Dendritic cell treated with granulocyte-macrophage colony-stimulating factor and Interleukin-4, amounts not matched to agents 40 ng/mL and 50 ng/mL, for 4 days (primary cell): ENCODE results near the gene SH3RF3.
"Not testable (repeated sequence)": the region's sequence is repeated elsewhere in the genome, so short reads cannot be mapped to it uniquely, and the experiment has no call there.

ENCODE experiments used
- H3K27ac Mint-ChIP-seq: one replicate; pipeline ENCODE4 v1.8.0; 2022; ENCODE audit warnings: mild to moderate bottlenecking, mixed read lengths
- H3K27me3 Mint-ChIP-seq: one replicate; pipeline ENCODE4 v1.8.0; 2022; ENCODE audit warnings: mild to moderate bottlenecking, mixed read lengths
- H3K36me3 Mint-ChIP-seq: one replicate; pipeline ENCODE4 v1.8.0; 2022; ENCODE audit warnings: low read depth, mixed read lengths
- H3K4me1 Mint-ChIP-seq: one replicate; pipeline ENCODE4 v1.8.0; 2022; ENCODE audit warnings: low read depth, mixed read lengths
- H3K4me3 Mint-ChIP-seq: one replicate; pipeline ENCODE4 v1.8.0; 2022; ENCODE audit warnings: mild to moderate bottlenecking, moderate library complexity, mixed read lengths
- H3K9me3 Mint-ChIP-seq: one replicate; pipeline ENCODE4 v1.8.0; 2022; ENCODE audit warnings: mixed read lengths
- intact Hi-C: fragments of 100-400 bp; cut with micrococcal nuclease; formaldehyde crosslinking; loops from one replicate; pipeline ENCODE4 v1.15.0; 2022

The SH3RF3 gene

GRCh38 chr2:109217362-109218086, 88.5 kb downstream of the SH3RF3 start:
- no peaks in the 10 kb centered on the region for H3K9me3 Mint-ChIP-seq
- H3K4me3 Mint-ChIP-seq, result no peak overlapping the region
- intact Hi-C loops, result no loop called here
- peaks cover 12% of the 10 kb centered on the region for H3K27me3 Mint-ChIP-seq
- no peaks in the 10 kb centered on the region for H3K36me3 Mint-ChIP-seq
- peaks cover 52% of the 10 kb centered on the region for H3K4me1 Mint-ChIP-seq
- H3K27ac Mint-ChIP-seq, result no peak overlapping the region

- Mint-ChIP-seq H3K4me1 (peaks cover 45% of the 10 kb centered on the region), H3K27ac (no peak overlapping the region), H3K4me3 (no peak overlapping the region), H3K36me3 (no peaks in the 10 kb centered on the region), H3K27me3 (peaks cover 9% of the 10 kb centered on the region), H3K9me3 (no peaks in the 10 kb centered on the region)
- intact Hi-C loops, result no loop called here
Observed at GRCh38 chr2:109218087-109218791, 89.2 kb downstream of the SH3RF3 start.

GRCh38 chr2:109218792-109219126, 89.8 kb downstream of the SH3RF3 start:
- Mint-ChIP-seq H3K9me3 (no peaks in the 10 kb centered on the region), H3K27me3 (peaks cover 9% of the 10 kb centered on the region), H3K27ac (no peak overlapping the region), H3K4me3 (no peak overlapping the region), H3K36me3 (no peaks in the 10 kb centered on the region), H3K4me1 (peaks cover 40% of the 10 kb centered on the region)
- intact Hi-C loops, result no loop called here

- no peaks in the 10 kb centered on the region for H3K9me3 Mint-ChIP-seq
- H3K36me3 Mint-ChIP-seq, result no peaks in the 10 kb centered on the region
- H3K4me3 Mint-ChIP-seq, result no peak overlapping the region
- H3K4me1 Mint-ChIP-seq, result peaks cover 19% of the 10 kb centered on the region
- peaks cover 3% of the 10 kb centered on the region for H3K27me3 Mint-ChIP-seq
- no peak overlapping the region for H3K27ac Mint-ChIP-seq
- intact Hi-C loops, result loop anchor here (10.0 kb wide), 1 partner anchor 114 kb away; no protein-coding TSS in a partner anchor
Observed at GRCh38 chr2:109220860-109221259, 91.9 kb downstream of the SH3RF3 start.

- H3K27me3 Mint-ChIP-seq, H3K4me3 Mint-ChIP-seq, H3K27ac Mint-ChIP-seq, H3K36me3 Mint-ChIP-seq, H3K9me3 Mint-ChIP-seq: not testable (repeated sequence)
- H3K4me1 Mint-ChIP-seq, result peaks cover 16% of the 10 kb centered on the region
- intact Hi-C loops, result loop anchor here (10.0 kb wide), 1 partner anchor 113 kb away; no protein-coding TSS in a partner anchor
Observed at GRCh38 chr2:109221316-109221715, 92.3 kb downstream of the SH3RF3 start.

- Mint-ChIP-seq H3K36me3 (no peaks in the 10 kb centered on the region), H3K27me3 (peaks cover 2% of the 10 kb centered on the region), H3K27ac (no peak overlapping the region), H3K4me3 (no peak overlapping the region), H3K4me1 (peaks cover 11% of the 10 kb centered on the region), H3K9me3 (no peaks in the 10 kb centered on the region)
- intact Hi-C loops, result loop anchor here (10.0 kb wide), 1 partner anchor 112 kb away; no protein-coding TSS in a partner anchor
Observed at GRCh38 chr2:109222422-109222821, 93.4 kb downstream of the SH3RF3 start.

GRCh38 chr2:109222825-109223471, 93.9 kb downstream of the SH3RF3 start:
- Mint-ChIP-seq H3K4me3 (no peak overlapping the region), H3K9me3 (no peaks in the 10 kb centered on the region), H3K36me3 (no peaks in the 10 kb centered on the region), H3K27me3 (peaks cover 2% of the 10 kb centered on the region), H3K4me1 (peaks cover 6% of the 10 kb centered on the region), H3K27ac (no peak overlapping the region)
- intact Hi-C loops, result loop anchor here (10.0 kb wide), 1 partner anchor 112 kb away; no protein-coding TSS in a partner anchor

- no peaks in the 10 kb centered on the region for H3K36me3 Mint-ChIP-seq
Observed at GRCh38 chr2:109223490-109223889, 94.5 kb downstream of the SH3RF3 start.

GRCh38 chr2:109224341-109224740, 95.3 kb downstream of the SH3RF3 start:
- H3K27ac Mint-ChIP-seq, H3K36me3 Mint-ChIP-seq, H3K27me3 Mint-ChIP-seq, H3K9me3 Mint-ChIP-seq, H3K4me3 Mint-ChIP-seq: not testable (repeated sequence)
- peaks cover 15% of the 10 kb centered on the region for H3K4me1 Mint-ChIP-seq
- intact Hi-C loops, result loop anchor here (10.0 kb wide), 1 partner anchor 110 kb away; no protein-coding TSS in a partner anchor

More at GRCh38 chr2:109223490-109223889, 94.5 kb downstream of the SH3RF3 start:
- Mint-ChIP-seq H3K4me3 (no peak overlapping the region), H3K9me3 (no peaks in the 10 kb centered on the region), H3K27me3 (peaks cover 2% of the 10 kb centered on the region), H3K27ac (no peak overlapping the region), H3K4me1 (peaks cover 7% of the 10 kb centered on the region)
- intact Hi-C loops, result loop anchor here (10.0 kb wide), 1 partner anchor 111 kb away; no protein-coding TSS in a partner anchor

- H3K36me3 Mint-ChIP-seq, result no peaks in the 10 kb centered on the region
- no peaks in the 10 kb centered on the region for H3K27me3 Mint-ChIP-seq
- intact Hi-C loops, result loop anchor here (10.0 kb wide), 1 partner anchor 110 kb away; no protein-coding TSS in a partner anchor
- H3K4me1 Mint-ChIP-seq, result peaks cover 18% of the 10 kb centered on the region
- no peaks in the 10 kb centered on the region for H3K9me3 Mint-ChIP-seq
- H3K4me3 Mint-ChIP-seq, result no peak overlapping the region
- no peak overlapping the region for H3K27ac Mint-ChIP-seq
Observed at GRCh38 chr2:109225170-109225782, 96.3 kb downstream of the SH3RF3 start.

GRCh38 chr2:109226128-109226527, 97.1 kb downstream of the SH3RF3 start:
- Mint-ChIP-seq H3K4me3 (no peak overlapping the region), H3K27me3 (no peaks in the 10 kb centered on the region), H3K9me3 (no peaks in the 10 kb centered on the region), H3K36me3 (no peaks in the 10 kb centered on the region), H3K27ac (no peak overlapping the region), H3K4me1 (peaks cover 26% of the 10 kb centered on the region)
- intact Hi-C loops, result loop anchor here (10.0 kb wide), 1 partner anchor 109 kb away; no protein-coding TSS in a partner anchor

- intact Hi-C loops, result loop anchor here (10.0 kb wide), 1 partner anchor 108 kb away; no protein-coding TSS in a partner anchor
- no peak overlapping the region for H3K4me3 Mint-ChIP-seq
- no peaks in the 10 kb centered on the region for H3K36me3 Mint-ChIP-seq
- no peaks in the 10 kb centered on the region for H3K27me3 Mint-ChIP-seq
- H3K4me1 Mint-ChIP-seq, result peaks cover 29% of the 10 kb centered on the region
- no peak overlapping the region for H3K27ac Mint-ChIP-seq
- no peaks in the 10 kb centered on the region for H3K9me3 Mint-ChIP-seq
Observed at GRCh38 chr2:109226622-109227021, 97.6 kb downstream of the SH3RF3 start.

GRCh38 chr2:109229094-109229675, 100.2 kb downstream of the SH3RF3 start:
- intact Hi-C loops, result loop anchor here (10.0 kb wide), 1 partner anchor 106 kb away; no protein-coding TSS in a partner anchor
- H3K27me3 Mint-ChIP-seq, result no peaks in the 10 kb centered on the region
- peaks cover 29% of the 10 kb centered on the region for H3K4me1 Mint-ChIP-seq
- H3K9me3 Mint-ChIP-seq, result no peaks in the 10 kb centered on the region
- no peaks in the 10 kb centered on the region for H3K36me3 Mint-ChIP-seq
- no peak overlapping the region for H3K4me3 Mint-ChIP-seq
- H3K27ac Mint-ChIP-seq, result no peak overlapping the region
